Epithelial cell of proximal tubule (primary cell): ENCODE results near the gene KLK3. TPM values are rescaled to one million over a fixed set of nuclear protein-coding genes. Genes with fewer than 3 reads are reported as not detected.
A peak's percentile ranks its signal among the peaks of the same experiment; 100 is the strongest.
"Not testable (repeated sequence)": the region's sequence is repeated elsewhere in the genome, so short reads cannot be mapped to it uniquely, and the experiment has no call there.

Experiments used
- DNase-seq: peaks from one replicate; pipeline ENCODE4 v3.0.0-alpha.2; 2011; ENCODE audit warnings: low read depth
- H3K4me3 ChIP-seq: 2 replicates; pipeline ENCODE4 v1.5.1; 2011; ENCODE audit warnings: low read depth, mild to moderate bottlenecking, low read length
- CTCF ChIP-seq: conservative IDR thresholded peaks from 2 replicates; pipeline ENCODE4 v1.5.1; 2012; ENCODE audit warnings: low read depth, mild to moderate bottlenecking, low read length
- total RNA-seq: library from RNA; depleted of rRNA; stranded (reverse); fragments of >200 nt; gene quantifications from 2 replicates; pipeline ENCODE4 v1.2.3, GENCODE V29; 2015

KLK3 gene
- total RNA-seq, 1 donor from 2014 or later = not detected

DNA sequence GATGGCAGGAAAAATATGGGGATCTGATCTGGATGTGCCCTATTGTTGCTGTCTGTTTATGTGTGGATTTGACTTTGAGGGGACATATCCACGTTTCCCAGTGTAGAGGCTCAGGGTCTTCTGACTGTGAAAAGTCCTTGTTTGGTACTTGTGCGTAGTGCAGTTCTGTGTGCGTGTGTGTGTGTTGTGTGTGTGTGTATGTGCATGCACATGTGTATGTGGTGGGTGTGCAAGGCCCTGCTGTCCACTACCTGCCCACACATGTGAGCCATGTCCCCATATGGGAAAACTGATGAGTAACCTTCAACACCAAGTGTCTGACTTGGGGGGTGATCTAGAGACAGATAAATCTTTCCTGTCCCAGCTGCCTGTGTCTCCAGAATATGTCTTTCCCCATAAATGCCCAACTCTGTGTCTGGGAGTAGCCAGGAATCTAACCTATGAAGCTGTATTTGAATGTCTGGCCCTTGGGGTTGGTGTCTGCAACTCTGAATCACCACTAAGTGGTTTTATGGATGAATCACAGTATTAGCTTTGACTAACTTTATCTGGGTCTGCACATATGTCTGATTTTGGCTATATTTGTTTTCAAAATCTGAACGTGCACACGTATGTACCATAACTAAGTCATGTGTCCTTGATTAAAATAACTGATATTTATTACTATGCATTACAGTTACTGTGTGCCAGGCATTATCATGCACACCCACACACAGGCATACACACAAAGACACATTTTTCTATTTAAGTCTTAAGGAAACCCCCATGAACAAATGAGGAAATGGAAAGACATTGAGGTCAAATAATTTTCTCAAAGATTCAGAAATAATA is 35.9 kb downstream of the KLK3 start:
- no peak overlapping the region for H3K4me3 ChIP-seq
- DNase-seq = no peak
- no peak for TF ChIP-seq CTCF

- TF ChIP-seq CTCF = no peak
- no peak overlapping the region for H3K4me3 ChIP-seq
- DNase-seq = no peak
Observed at GRCh38 chr19:50891253-50891625, 36.5 kb downstream of the KLK3 start.

- no peak for DNase-seq
Observed at GRCh38 chr19:50893047-50893736, 38.5 kb downstream of the KLK3 start.

GRCh38 chr19:50894478-50895356 is 40.0 kb downstream of the KLK3 start:
- TF ChIP-seq CTCF = no peak
- DNase-seq = no peak
- no peak overlapping the region for H3K4me3 ChIP-seq

More at GRCh38 chr19:50893047-50893736, 38.5 kb downstream of the KLK3 start:
- TF ChIP-seq CTCF = peak; percentile 29
- H3K4me3 ChIP-seq = no peak overlapping the region

GRCh38 chr19:50896089-50896590 is 41.4 kb downstream of the KLK3 start:
- not testable (repeated sequence) for H3K4me3 ChIP-seq, DNase-seq

DNA sequence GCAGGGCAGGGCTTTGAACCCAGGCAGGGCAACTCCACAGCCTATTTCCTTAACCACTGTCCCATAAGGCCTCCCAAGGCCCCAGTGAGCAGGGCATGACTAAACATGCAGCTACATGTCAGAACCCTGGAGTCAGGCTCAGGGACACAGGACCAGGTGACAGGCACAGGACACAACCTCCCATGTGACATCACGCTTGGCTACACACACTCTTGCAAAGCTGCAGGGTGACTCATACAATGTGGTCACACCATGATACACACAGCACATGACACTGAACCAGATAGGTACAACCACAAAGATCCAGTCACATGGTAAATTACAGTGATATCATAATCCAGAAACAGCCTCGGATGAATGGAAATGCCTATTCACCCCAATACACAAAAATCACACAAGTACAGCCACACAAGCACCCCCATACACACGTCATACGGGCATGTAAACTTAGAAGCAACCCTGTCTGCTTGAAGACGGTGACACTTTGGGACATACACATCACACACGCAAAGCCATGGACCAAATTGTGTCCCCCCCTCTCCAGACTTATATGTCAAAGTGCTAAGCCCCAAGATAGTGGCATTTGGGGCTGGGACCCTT is 42.0 kb downstream of the KLK3 start:
- H3K4me3 ChIP-seq = no peak overlapping the region
- TF ChIP-seq CTCF = no peak
- DNase-seq = peak; percentile 70
